WTC11 (cell line): ENCODE measurements around the gene TCF12.

Experiments used
- CREM ChIP-seq: sonication (generic); formaldehyde crosslinking; IDR thresholded peaks from 2 replicates; pipeline ENCODE4 v1.8.1; 2022; ENCODE audit warnings: mild to moderate bottlenecking, missing genetic modification reagents, moderate library complexity
- CTCF ChIP-seq: fragments of 200-600 bp; IDR thresholded peaks from 2 replicates; pipeline ENCODE4 v1.8.0; 2022; ENCODE audit warnings: antibody characterized with exemption
- JUN ChIP-seq: sonication (generic); formaldehyde crosslinking; IDR thresholded peaks from 2 replicates; pipeline ENCODE4 v1.8.0; 2023; ENCODE audit warnings: mild to moderate bottlenecking, missing genetic modification reagents
- NR2C2 ChIP-seq: sonication (generic); formaldehyde crosslinking; IDR thresholded peaks from 2 replicates; pipeline ENCODE4 v1.8.0; 2022; ENCODE audit warnings: mild to moderate bottlenecking, missing genetic modification reagents
- NR3C1 ChIP-seq: sonication (generic); formaldehyde crosslinking; conservative IDR thresholded peaks from 2 replicates; pipeline ENCODE4 v1.8.1; 2023; ENCODE audit warnings: low read depth, mild to moderate bottlenecking, missing genetic modification reagents
- SP1 ChIP-seq: sonication (generic); formaldehyde crosslinking; conservative IDR thresholded peaks from 2 replicates; pipeline ENCODE4 v1.8.1; 2022; ENCODE audit warnings: missing genetic modification reagents
- TEAD4 ChIP-seq: sonication (generic); formaldehyde crosslinking; IDR thresholded peaks from 2 replicates; pipeline ENCODE4 v1.8.0; 2022; ENCODE audit warnings: mild to moderate bottlenecking, missing genetic modification reagents
- ZNF281 ChIP-seq: sonication (generic); formaldehyde crosslinking; IDR thresholded peaks from 2 replicates; pipeline ENCODE4 v1.8.0; 2023; ENCODE audit warnings: mild to moderate bottlenecking, missing genetic modification reagents

- no peak for TF ChIP-seq ZNF281 (CRISPR knock-in tag)
- no peak for TF ChIP-seq CTCF
- TF ChIP-seq CREM (CRISPR knock-in tag), result no peak
- TF ChIP-seq TEAD4 (CRISPR knock-in tag), result no peak
- no peak for TF ChIP-seq SP1 (CRISPR knock-in tag)
- no peak for TF ChIP-seq NR3C1 (CRISPR knock-in tag)
- no peak for TF ChIP-seq NR2C2 (CRISPR knock-in tag)
- no peak for TF ChIP-seq JUN (CRISPR knock-in tag)
These were observed 101.2 kb downstream of the TCF12 start for GRCh38 chr15:57019496-57020160.
